DOHH2 (cell line): Measurements from ENCODE around the gene XCL2.

Experiments
- H3F3A ChIP-seq: fragments of 200-600 bp; sonication (generic), shearing (Covaris generic); 2 replicates; pipeline ENCODE4 v1.6.0; 2016; ENCODE audit warnings: antibody characterized with exemption, mild to moderate bottlenecking; ENCODE audit not compliant: control insufficient read depth, insufficient read depth
- H3K27ac ChIP-seq: fragments of 200-600 bp; sonication (generic); 2 replicates; pipeline ENCODE4 v1.5.1; 2014; ENCODE audit warnings: low read depth, mild to moderate bottlenecking, low read length, moderate library complexity
- H3K27me3 ChIP-seq: fragments of 200-600 bp; sonication (generic); 2 replicates; pipeline ENCODE4 v1.6.1; 2014; ENCODE audit warnings: mild to moderate bottlenecking, low read length, mixed read lengths; ENCODE audit not compliant: control insufficient read depth
- H3K36me3 ChIP-seq: fragments of 200-600 bp; sonication (generic); 2 replicates; pipeline ENCODE4 v1.6.1; 2014; ENCODE audit warnings: mild to moderate bottlenecking, low read length, moderate library complexity, mixed read lengths; ENCODE audit not compliant: control insufficient read depth
- H3K4me1 ChIP-seq: fragments of 200-600 bp; sonication (generic); 2 replicates; pipeline ENCODE4 v1.6.1; 2014; ENCODE audit warnings: mild to moderate bottlenecking, low read length, mixed read lengths; ENCODE audit not compliant: control insufficient read depth
- H3K4me2 ChIP-seq: fragments of 200-600 bp; sonication (generic); 2 replicates; pipeline ENCODE4 v1.6.0; 2014; ENCODE audit warnings: mild to moderate bottlenecking, low read length, moderate library complexity
- H3K4me3 ChIP-seq: fragments of 200-600 bp; sonication (generic); 2 replicates; pipeline ENCODE4 v1.5.1; 2014; ENCODE audit warnings: mild to moderate bottlenecking, low read length, mixed read lengths
- H3K79me2 ChIP-seq: fragments of 200-600 bp; sonication (generic); 2 replicates; pipeline ENCODE4 v1.6.1; 2014; ENCODE audit warnings: mild to moderate bottlenecking, low read length, mixed read lengths; ENCODE audit not compliant: control insufficient read depth
- H3K9me2 ChIP-seq: fragments of 200-600 bp; sonication (generic); replicated peaks from 2 replicates; pipeline ENCODE4 v1.6.1; 2014; ENCODE audit warnings: mild to moderate bottlenecking, low read length, mixed read lengths; ENCODE audit not compliant: control insufficient read depth
- H3K9me3 ChIP-seq: fragments of 200-600 bp; sonication (generic); 2 replicates; pipeline ENCODE4 v1.6.1; 2014; ENCODE audit warnings: antibody characterized with exemption, low read length, mixed read lengths; ENCODE audit not compliant: control insufficient read depth, insufficient read depth
- H4K20me1 ChIP-seq: fragments of 200-600 bp; sonication (generic); 2 replicates; pipeline ENCODE4 v1.6.0; 2014; ENCODE audit warnings: low read depth, mild to moderate bottlenecking, antibody characterized with exemption, low read length, moderate library complexity; ENCODE audit not compliant: control insufficient read depth, insufficient read depth
- CTCF ChIP-seq: fragments of 200-600 bp; sonication (generic); IDR thresholded peaks from one replicate; pipeline ENCODE4 v1.5.1; 2014; ENCODE audit warnings: antibody characterized with exemption, mild to moderate bottlenecking, low read depth, low read length; ENCODE audit not compliant: poor library complexity, severe bottlenecking
- EZH2phosphoT487 ChIP-seq: fragments of 200-600 bp; sonication (generic); IDR thresholded peaks from 2 replicates; pipeline ENCODE4 v1.6.1; 2017; ENCODE audit warnings: borderline replicate concordance, mild to moderate bottlenecking, antibody characterized with exemption, low read length, moderate library complexity, mixed read lengths

The XCL2 gene

DNA sequence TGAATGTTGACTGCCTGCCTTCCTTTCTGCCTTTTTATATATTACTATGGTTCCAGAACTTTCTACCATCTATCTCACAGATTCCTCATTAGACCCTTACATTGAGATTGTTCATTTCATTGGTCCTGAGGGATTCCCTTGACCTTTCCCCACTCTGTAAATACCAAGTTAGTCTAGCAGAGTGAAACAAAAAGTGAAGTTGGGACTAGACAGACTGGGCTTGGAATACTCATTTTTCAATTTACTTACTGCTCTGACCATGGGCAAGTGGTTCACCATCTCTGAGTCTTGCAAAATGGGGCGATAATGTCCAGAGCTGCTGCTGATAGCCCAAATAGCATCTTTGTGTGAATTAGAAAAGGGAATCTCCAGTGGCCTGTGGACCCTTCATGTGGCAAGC is 38.8 kb downstream of the XCL2 start:
- H3K79me2 ChIP-seq = no peaks in the 10 kb centered on the region
- H3K36me3 ChIP-seq = no peaks in the 10 kb centered on the region
- no peaks in the 10 kb centered on the region for H3K4me1 ChIP-seq
- H3K4me3 ChIP-seq = no peak overlapping the region
- TF ChIP-seq EZH2phosphoT487 = no peak
- H3K27me3 ChIP-seq = no peaks in the 10 kb centered on the region
- no peak overlapping the region for H3K27ac ChIP-seq
- H3K9me3 ChIP-seq = no peaks in the 10 kb centered on the region
- H3K9me2 ChIP-seq = no peaks in the 10 kb centered on the region
- no peak overlapping the region for H3K4me2 ChIP-seq
- no peaks in the 10 kb centered on the region for H4K20me1 ChIP-seq
- H3F3A ChIP-seq = no peaks in the 10 kb centered on the region

DNA sequence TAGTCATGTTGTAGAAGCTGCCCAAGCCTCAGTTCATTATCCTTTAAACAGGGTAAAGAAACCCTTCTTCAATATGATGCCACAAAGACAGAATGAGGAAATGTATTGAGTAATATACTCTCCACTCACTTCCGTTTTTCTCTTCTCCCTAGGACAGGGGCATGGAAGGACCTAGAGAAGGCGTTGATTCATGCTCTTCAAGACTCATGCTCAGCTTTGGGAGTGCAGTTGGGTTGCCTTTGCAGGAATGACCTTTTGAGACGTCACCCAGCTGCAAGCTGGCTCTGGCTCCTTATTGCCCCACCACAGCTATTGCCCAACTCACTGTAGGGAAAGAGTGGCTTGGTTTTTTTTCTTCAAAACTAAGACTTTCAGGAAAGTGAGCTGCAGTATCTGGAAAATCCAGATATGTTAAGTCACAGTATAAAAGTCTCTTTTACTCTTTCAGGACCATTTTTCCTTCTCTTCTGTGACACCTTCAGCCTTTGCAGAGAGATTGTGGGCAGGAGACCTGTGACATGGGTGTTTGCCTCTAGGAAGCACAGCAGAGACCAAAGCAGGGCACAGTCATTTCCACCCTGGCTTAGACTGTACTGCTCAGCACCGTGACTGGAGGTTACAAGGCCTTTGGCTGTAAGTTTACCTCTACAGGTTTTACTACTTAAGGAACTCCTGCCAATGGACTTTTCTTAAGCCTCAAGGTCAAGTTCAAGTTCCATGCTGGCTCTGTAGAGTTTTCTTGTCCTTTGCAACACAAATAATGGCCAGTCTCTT is 39.5 kb downstream of the XCL2 start:
- Histone ChIP-seq H3K27me3 (no peaks in the 10 kb centered on the region), H3K4me1 (no peaks in the 10 kb centered on the region), H3K9me3 (no peaks in the 10 kb centered on the region), H3K36me3 (no peaks in the 10 kb centered on the region), H3K4me3 (no peak overlapping the region), H3K4me2 (no peak overlapping the region), H3K27ac (no peak overlapping the region), H3K79me2 (no peaks in the 10 kb centered on the region), H3K9me2 (no peaks in the 10 kb centered on the region), H4K20me1 (no peaks in the 10 kb centered on the region), H3F3A (no peaks in the 10 kb centered on the region)
- TF ChIP-seq EZH2phosphoT487 (no peak), CTCF (no peak)

- Histone ChIP-seq H3K27ac (no peak overlapping the region), H3K4me3 (no peak overlapping the region), H3K27me3 (no peaks in the 10 kb centered on the region), H3K9me3 (no peaks in the 10 kb centered on the region), H3K9me2 (no peaks in the 10 kb centered on the region), H3F3A (no peaks in the 10 kb centered on the region), H4K20me1 (no peaks in the 10 kb centered on the region), H3K79me2 (no peaks in the 10 kb centered on the region), H3K4me2 (no peak overlapping the region), H3K36me3 (no peaks in the 10 kb centered on the region), H3K4me1 (no peaks in the 10 kb centered on the region)
- no peak for TF ChIP-seq CTCF
- TF ChIP-seq EZH2phosphoT487 = no peak
These were observed 44.1 kb downstream of the XCL2 start for GRCh38 chr1:168499688-168500049.

GRCh38 chr1:168498956-168499687 is 44.7 kb downstream of the XCL2 start:
- no peaks in the 10 kb centered on the region for H3K27me3 ChIP-seq
- H3F3A ChIP-seq = no peaks in the 10 kb centered on the region
- H3K27ac ChIP-seq = no peak overlapping the region
- no peak overlapping the region for H3K4me3 ChIP-seq
- TF ChIP-seq CTCF (no peak), EZH2phosphoT487 (no peak)
- H3K36me3 ChIP-seq = no peaks in the 10 kb centered on the region
- no peak overlapping the region for H3K4me2 ChIP-seq
- no peaks in the 10 kb centered on the region for H3K9me3 ChIP-seq
- H4K20me1 ChIP-seq = no peaks in the 10 kb centered on the region
- H3K9me2 ChIP-seq = no peaks in the 10 kb centered on the region
- H3K4me1 ChIP-seq = no peaks in the 10 kb centered on the region
- no peaks in the 10 kb centered on the region for H3K79me2 ChIP-seq
